Measurements from ENCODE around the gene KRTAP5-6.

The KRTAP5-6 gene

GRCh38 chr11:1694064-1694845, 2.7 kb upstream of the KRTAP5-6 start:
- Mint-ChIP-seq H3K4me1 (peaks cover 24% of the 10 kb centered on the region), H3K27ac (no peak overlapping the region), H3K36me3 (ENCODE audit: low read depth) (no peaks in the 10 kb centered on the region), H3K9me3 (peaks cover 9% of the 10 kb centered on the region), H3K4me3 (no peak overlapping the region), H3K27me3 (ENCODE audit: low read depth, poor library complexity) (peaks cover 38% of the 10 kb centered on the region)
- DNase-seq: peak; percentile 93
- peak; percentile 92 for TF ChIP-seq CTCF (IDR thresholded peaks at IDR 0.05)

GRCh38 chr11:1694846-1695547, 2.0 kb upstream of the KRTAP5-6 start:
- no peak for DNase-seq
- Mint-ChIP-seq H3K9me3 (peaks cover 9% of the 10 kb centered on the region), H3K36me3 (ENCODE audit: low read depth) (no peaks in the 10 kb centered on the region), H3K27me3 (ENCODE audit: low read depth, poor library complexity) (peaks cover 39% of the 10 kb centered on the region), H3K27ac (no peak overlapping the region), H3K4me1 (peaks cover 24% of the 10 kb centered on the region), H3K4me3 (no peak overlapping the region)
- no peak for TF ChIP-seq CTCF (IDR thresholded peaks at IDR 0.05)

GRCh38 chr11:1695548-1696108, 1.4 kb upstream of the KRTAP5-6 start:
- Mint-ChIP-seq H3K9me3 (peaks cover 12% of the 10 kb centered on the region), H3K4me3 (no peak overlapping the region), H3K27ac (no peak overlapping the region), H3K27me3 (ENCODE audit: low read depth, poor library complexity) (peaks cover 37% of the 10 kb centered on the region), H3K4me1 (peaks cover 24% of the 10 kb centered on the region), H3K36me3 (ENCODE audit: low read depth) (no peaks in the 10 kb centered on the region)
- TF ChIP-seq CTCF (IDR thresholded peaks at IDR 0.05): no peak
- DNase-seq: no peak

- Mint-ChIP-seq H3K27me3 (ENCODE audit: low read depth, poor library complexity) (peaks cover 49% of the 10 kb centered on the region), H3K36me3 (ENCODE audit: low read depth) (no peaks in the 10 kb centered on the region), H3K27ac (no peak overlapping the region), H3K4me3 (no peak overlapping the region), H3K4me1 (no peaks in the 10 kb centered on the region), H3K9me3 (peaks cover 24% of the 10 kb centered on the region)
- TF ChIP-seq CTCF (IDR thresholded peaks at IDR 0.05): no peak
- no peak for DNase-seq
Observed at GRCh38 chr11:1699771-1700170, 2.8 kb downstream of the KRTAP5-6 start.

- H3K36me3 Mint-ChIP-seq (ENCODE audit: low read depth): no peaks in the 10 kb centered on the region
- H3K4me3 Mint-ChIP-seq: no peak overlapping the region
- no peak for TF ChIP-seq CTCF (IDR thresholded peaks at IDR 0.05)
- H3K9me3 Mint-ChIP-seq: peaks cover 24% of the 10 kb centered on the region
- no peak for DNase-seq
- peaks cover 7% of the 10 kb centered on the region for H3K4me1 Mint-ChIP-seq
- peaks cover 44% of the 10 kb centered on the region for H3K27me3 Mint-ChIP-seq (ENCODE audit: low read depth, poor library complexity)
- H3K27ac Mint-ChIP-seq: no peak overlapping the region
Observed at GRCh38 chr11:1701091-1701807, 4.3 kb downstream of the KRTAP5-6 start.

Measured in nephron progenitor cell (in vitro differentiated cells).